Activated CD8-positive, alpha-beta T cell treated with anti-CD3 and anti-CD28 coated beads for 36 hours (primary cell): ENCODE data around the gene DNAJC1. TPM values are rescaled to one million over a fixed set of nuclear protein-coding genes. Genes with fewer than 3 reads are reported as not detected.

Source experiments
- ATAC-seq: fragments of 200-7000 bp; cut with Tn5 transposase; one replicate; pipeline ENCODE4 v1.10.0; 2021; ENCODE audit warnings: mild to moderate bottlenecking, moderate library complexity
- CTCF ChIA-PET: fragments of 350-600 bp; sonication (Branson Sonifier 250); formaldehyde crosslinking; loops from one replicate; lab custom pipeline; 2021; ENCODE audit warnings: antibody characterized with exemption; lab: Charles Lee
- POLR2A ChIA-PET: fragments of 350-600 bp; sonication (Branson Sonifier 250); formaldehyde crosslinking; loops from one replicate; lab custom pipeline; 2021; ENCODE audit warnings: antibody characterized with exemption; lab: Charles Lee
- DNase-seq: peaks from one replicate; pipeline ENCODE4 v3.0.0-alpha.2; 2020
- H3K27ac Mint-ChIP-seq: one replicate; pipeline ENCODE4 v1.8.0; 2021; ENCODE audit warnings: mild to moderate bottlenecking, mixed read lengths
- H3K27me3 Mint-ChIP-seq: one replicate; pipeline ENCODE4 v1.8.0; 2021; ENCODE audit warnings: mixed read lengths
- H3K36me3 Mint-ChIP-seq: one replicate; pipeline ENCODE4 v1.8.0; 2021; ENCODE audit warnings: low read depth, mixed read lengths
- H3K4me1 Mint-ChIP-seq: one replicate; pipeline ENCODE4 v1.8.0; 2021; ENCODE audit warnings: low read depth, mixed read lengths
- H3K4me3 Mint-ChIP-seq: one replicate; pipeline ENCODE4 v1.8.0; 2021; ENCODE audit warnings: mild to moderate bottlenecking, moderate library complexity, mixed read lengths
- H3K9me3 Mint-ChIP-seq: one replicate; pipeline ENCODE4 v1.8.0; 2021; ENCODE audit warnings: mixed read lengths
- intact Hi-C: fragments of 100-400 bp; cut with micrococcal nuclease; formaldehyde crosslinking; loops from one replicate; pipeline ENCODE4 v1.10.0; 2022
- total RNA-seq, 2 experiments: library from RNA; stranded (reverse); gene quantifications; one replicate each; pipeline ENCODE4 v1.2.3, GENCODE V29; 2021
- TF ChIP-seq, protein P1 (sequence below): fragments of 200-600 bp; IDR thresholded peaks from one replicate; pipeline ENCODE4 v1.8.0; 2022; ENCODE audit warnings: antibody characterized with exemption, mild to moderate bottlenecking

Gene DNAJC1
- total RNA-seq, 2 experiments from 2014 or later: 19.3 to 23.7 TPM

DNA sequence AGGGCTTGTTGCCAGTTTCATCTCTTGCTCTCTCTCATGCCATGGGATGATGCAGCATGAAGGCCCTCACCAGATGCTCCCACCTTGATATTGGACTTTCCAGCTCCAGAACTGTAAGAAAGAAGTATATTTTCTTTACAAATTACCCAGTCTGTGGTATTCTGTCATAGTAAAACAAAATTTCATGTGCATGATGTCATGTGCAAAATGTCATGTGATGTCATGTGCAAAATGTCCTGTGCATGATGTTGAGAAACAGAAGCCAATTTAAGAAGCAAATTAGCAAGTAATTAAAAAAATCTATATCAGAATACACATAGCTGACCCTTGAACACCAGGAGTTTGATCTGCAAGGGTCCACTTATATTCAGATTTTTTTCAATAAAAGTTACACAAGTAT lies 56.6 kb downstream of the DNAJC1 start:
- no peak for ATAC-seq
- no peaks in the 10 kb centered on the region for H3K27me3 Mint-ChIP-seq
- ChIA-PET CTCF (no interaction called here), POLR2A (no interaction called here)
- H3K4me3 Mint-ChIP-seq: no peak overlapping the region
- H3K36me3 Mint-ChIP-seq: peaks cover 1% of the 10 kb centered on the region
- TF ChIP-seq, protein P1, sequence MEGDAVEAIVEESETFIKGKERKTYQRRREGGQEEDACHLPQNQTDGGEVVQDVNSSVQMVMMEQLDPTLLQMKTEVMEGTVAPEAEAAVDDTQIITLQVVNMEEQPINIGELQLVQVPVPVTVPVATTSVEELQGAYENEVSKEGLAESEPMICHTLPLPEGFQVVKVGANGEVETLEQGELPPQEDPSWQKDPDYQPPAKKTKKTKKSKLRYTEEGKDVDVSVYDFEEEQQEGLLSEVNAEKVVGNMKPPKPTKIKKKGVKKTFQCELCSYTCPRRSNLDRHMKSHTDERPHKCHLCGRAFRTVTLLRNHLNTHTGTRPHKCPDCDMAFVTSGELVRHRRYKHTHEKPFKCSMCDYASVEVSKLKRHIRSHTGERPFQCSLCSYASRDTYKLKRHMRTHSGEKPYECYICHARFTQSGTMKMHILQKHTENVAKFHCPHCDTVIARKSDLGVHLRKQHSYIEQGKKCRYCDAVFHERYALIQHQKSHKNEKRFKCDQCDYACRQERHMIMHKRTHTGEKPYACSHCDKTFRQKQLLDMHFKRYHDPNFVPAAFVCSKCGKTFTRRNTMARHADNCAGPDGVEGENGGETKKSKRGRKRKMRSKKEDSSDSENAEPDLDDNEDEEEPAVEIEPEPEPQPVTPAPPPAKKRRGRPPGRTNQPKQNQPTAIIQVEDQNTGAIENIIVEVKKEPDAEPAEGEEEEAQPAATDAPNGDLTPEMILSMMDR: no peak
- H3K4me1 Mint-ChIP-seq: peaks cover 14% of the 10 kb centered on the region
- no peak for DNase-seq
- intact Hi-C loops: no loop called here
- no peak overlapping the region for H3K27ac Mint-ChIP-seq
- no peaks in the 10 kb centered on the region for H3K9me3 Mint-ChIP-seq

DNA sequence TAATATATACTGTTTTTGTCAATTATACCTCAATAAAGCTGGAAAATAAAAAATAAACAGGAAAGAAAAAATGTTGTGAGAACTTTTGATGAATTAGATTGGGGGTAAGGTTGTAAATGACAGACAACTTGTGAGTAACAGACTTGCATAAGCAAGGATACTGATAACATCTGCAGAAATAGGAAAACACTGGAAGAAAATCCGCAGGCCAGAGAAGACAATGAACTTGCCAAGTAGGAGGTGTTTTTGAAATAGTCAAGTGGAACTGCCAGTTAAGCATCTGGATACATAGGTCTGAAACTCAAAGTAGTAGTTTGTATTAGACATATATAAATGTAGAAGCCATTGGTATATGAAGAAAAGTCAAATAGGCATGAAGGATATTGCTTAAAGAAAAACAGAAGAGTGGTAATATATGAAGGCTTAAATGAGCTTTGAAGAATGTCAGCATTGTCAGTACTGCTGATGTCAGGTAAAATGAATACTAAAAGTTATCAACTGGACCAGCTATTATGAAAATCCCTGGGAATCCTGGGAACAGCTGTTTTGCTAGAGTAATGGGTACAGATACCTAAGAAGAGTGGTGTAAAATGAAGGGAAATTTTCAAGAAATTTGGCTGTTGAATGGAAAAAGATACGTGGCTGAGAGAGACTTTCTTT lies 58.7 kb downstream of the DNAJC1 start:
- POLR2A ChIA-PET: no interaction called here
- intact Hi-C loops: no loop called here
- Mint-ChIP-seq H3K36me3 (peaks cover 1% of the 10 kb centered on the region), H3K9me3 (no peaks in the 10 kb centered on the region), H3K27me3 (no peaks in the 10 kb centered on the region), H3K4me3 (no peak overlapping the region), H3K4me1 (peaks cover 11% of the 10 kb centered on the region), H3K27ac (no peak overlapping the region)
- ATAC-seq (no peak), DNase-seq (no peak)
- CTCF ChIA-PET: no interaction called here
- TF ChIP-seq, protein P1: no peak

DNA sequence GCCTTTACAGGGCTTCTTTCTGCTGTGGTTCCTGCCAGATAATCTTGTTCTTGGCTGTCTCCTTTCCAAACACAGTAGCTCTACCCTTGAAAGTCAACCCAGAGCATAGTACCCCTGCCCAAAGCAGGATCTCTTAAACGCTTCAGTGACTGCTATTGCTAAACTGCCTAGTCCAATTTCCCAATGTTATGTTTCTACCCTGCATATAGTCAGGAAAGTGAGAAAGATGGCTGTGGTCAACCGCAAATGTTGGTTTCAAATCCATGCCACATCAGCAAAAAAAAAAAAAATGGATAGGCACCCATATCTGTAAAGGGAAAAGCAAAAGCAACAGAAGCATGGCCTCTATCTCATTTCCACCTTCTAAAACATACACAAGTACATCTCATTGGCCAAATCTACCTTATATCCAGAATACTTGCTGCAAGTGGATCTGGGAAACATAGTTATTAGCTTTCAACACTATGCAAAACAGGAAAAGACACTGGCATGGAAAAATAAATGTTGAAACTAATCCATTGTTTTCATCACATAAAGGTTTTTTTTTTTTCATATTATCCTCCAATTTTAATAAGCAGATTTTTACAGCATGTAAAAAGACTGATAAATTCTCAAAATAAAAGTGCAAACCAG lies 59.8 kb downstream of the DNAJC1 start:
- H3K4me1 Mint-ChIP-seq: peaks cover 8% of the 10 kb centered on the region
- H3K27ac Mint-ChIP-seq: no peak overlapping the region
- H3K36me3 Mint-ChIP-seq: peaks cover 8% of the 10 kb centered on the region
- TF ChIP-seq, protein P1: no peak
- intact Hi-C loops: no loop called here
- no peak overlapping the region for H3K4me3 Mint-ChIP-seq
- H3K9me3 Mint-ChIP-seq: no peaks in the 10 kb centered on the region
- no peaks in the 10 kb centered on the region for H3K27me3 Mint-ChIP-seq
- ATAC-seq (no peak), DNase-seq (no peak)
- ChIA-PET POLR2A (no interaction called here), CTCF (interaction anchor here (1.0 kb wide), 1 partner anchor 10 kb away, joined by 3 read pairs; no protein-coding TSS in a partner anchor)

DNA sequence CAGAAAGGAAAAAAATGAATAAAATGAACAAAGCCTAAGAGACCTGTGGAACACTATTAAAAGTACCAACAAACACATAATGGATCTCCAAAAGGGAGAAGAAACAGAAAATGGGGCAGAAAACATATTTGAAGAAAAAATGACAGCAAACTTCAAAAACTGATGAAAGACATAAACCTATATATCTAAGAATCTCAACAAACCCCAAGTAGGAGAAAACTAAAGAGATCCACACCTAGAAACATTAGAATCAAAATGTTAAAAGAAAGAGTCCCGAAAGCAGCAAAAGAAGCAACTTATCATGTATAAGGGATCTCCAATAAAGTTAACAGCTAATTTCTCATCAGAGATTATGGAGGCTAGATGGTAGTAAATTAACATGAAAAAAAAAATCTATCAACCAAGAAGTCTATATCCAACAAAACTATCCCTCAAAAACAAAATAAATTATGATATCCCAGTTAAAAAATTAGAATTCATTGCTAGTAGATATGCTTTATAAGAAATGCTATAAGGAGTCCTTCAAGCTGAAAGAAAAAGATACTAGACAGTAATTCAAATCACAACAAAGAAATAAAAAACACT lies 68.0 kb downstream of the DNAJC1 start:
- intact Hi-C loops: no loop called here
- no peak for ATAC-seq
- DNase-seq: no peak
- peaks cover 14% of the 10 kb centered on the region for H3K9me3 Mint-ChIP-seq
- no peaks in the 10 kb centered on the region for H3K27me3 Mint-ChIP-seq
- no peaks in the 10 kb centered on the region for H3K4me1 Mint-ChIP-seq
- POLR2A ChIA-PET: no interaction called here
- no peak overlapping the region for H3K4me3 Mint-ChIP-seq
- no peak overlapping the region for H3K27ac Mint-ChIP-seq
- peaks cover 18% of the 10 kb centered on the region for H3K36me3 Mint-ChIP-seq
- CTCF ChIA-PET: no interaction called here
- TF ChIP-seq, protein P1: no peak

DNA sequence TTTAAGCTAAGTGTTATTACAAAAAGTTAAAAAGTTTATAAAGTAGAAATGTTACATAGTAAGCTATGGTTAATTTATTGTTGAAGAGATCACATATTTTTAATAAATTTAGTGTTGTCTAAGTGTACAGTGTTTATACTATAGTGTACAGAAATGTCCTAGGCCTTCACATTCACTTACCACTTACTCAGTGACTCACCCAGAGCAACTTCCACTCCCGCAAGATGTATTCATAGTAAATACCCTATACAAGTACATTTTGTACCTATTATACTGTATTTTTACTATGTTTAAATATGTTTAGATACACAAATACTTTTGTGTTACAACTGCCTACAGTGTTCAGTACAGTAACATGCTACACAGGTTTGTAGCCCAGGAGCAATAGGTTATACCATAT lies 69.2 kb downstream of the DNAJC1 start:
- DNase-seq: no peak
- POLR2A ChIA-PET: no interaction called here

More for the DNA sequence above, 69.2 kb downstream of the DNAJC1 start:
- H3K27me3 Mint-ChIP-seq: no peaks in the 10 kb centered on the region
- no peaks in the 10 kb centered on the region for H3K4me1 Mint-ChIP-seq
- H3K36me3 Mint-ChIP-seq: peaks cover 17% of the 10 kb centered on the region
- TF ChIP-seq, protein P1: no peak
- H3K4me3 Mint-ChIP-seq: no peak overlapping the region
- intact Hi-C loops: no loop called here
- CTCF ChIA-PET: interaction anchor here (1.3 kb wide), 1 partner anchor 9 kb away, joined by 3 read pairs; no protein-coding TSS in a partner anchor
- ATAC-seq: no peak
- H3K27ac Mint-ChIP-seq: no peak overlapping the region
- H3K9me3 Mint-ChIP-seq: peaks cover 14% of the 10 kb centered on the region
